Heart right ventricle (tissue), 16 donors: ENCODE data around the gene TTC19. TPM values are rescaled to one million over a fixed set of nuclear protein-coding genes. Genes with fewer than 3 reads are reported as not detected.

Experiments used
- ATAC-seq, 8 donors: fragments of 200-7000 bp; cut with Tn5 transposase; one replicate each; pipeline ENCODE4 v1.9.1; 2020; ENCODE audit warnings: mild to moderate bottlenecking in 8 of 8, moderate library complexity in 8 of 8, moderate number of reproducible peaks in 1 of 8
- DNase-seq, 2 donors: peaks; one replicate each; pipeline ENCODE4 v3.0.0-alpha.2; 2020
- H3K27ac ChIP-seq, 10 donors: fragments of 200-600 bp; sonication (generic) in 2 of 10; one replicate each; pipeline versions ENCODE4 v1.5.0 to v1.8.0; 2020 to 2022; ENCODE audit warnings: mild to moderate bottlenecking in 3 of 10
- H3K27me3 ChIP-seq, 7 donors: fragments of 200-600 bp; one replicate each; pipeline ENCODE4 v1.8.0; 2021 to 2022; ENCODE audit warnings: mild to moderate bottlenecking in 2 of 7
- H3K36me3 ChIP-seq, 9 donors: fragments of 200-600 bp; sonication (generic) in 1 of 9; one replicate each; pipeline versions ENCODE4 v1.5.0 to v1.8.0; 2020 to 2022; ENCODE audit warnings: mild to moderate bottlenecking in 2 of 9
- H3K4me1 ChIP-seq, 9 donors: fragments of 200-600 bp; sonication (generic) in 1 of 9; one replicate each; pipeline versions ENCODE4 v1.5.0 to v1.8.0; 2020 to 2022; ENCODE audit warnings: mild to moderate bottlenecking in 4 of 9
- H3K4me3 ChIP-seq, 10 donors: fragments of 200-600 bp; sonication (generic) in 2 of 10; one replicate each; pipeline versions ENCODE4 v1.5.0 to v1.8.0; 2020 to 2022; ENCODE audit warnings: mild to moderate bottlenecking in 7 of 10, moderate library complexity in 2 of 10
- H3K9me3 ChIP-seq, 11 donors: fragments of 200-600 bp in 10 of 11; sonication (generic) in 2 of 11; one replicate each; pipeline versions ENCODE4 v1.5.0 to v1.8.0; 2013 to 2022; ENCODE audit warnings: mild to moderate bottlenecking in 2 of 11, control low read depth in 1 of 11, moderate library complexity in 1 of 11
- WGBS, 2 donors: extraction: QIAGEN DNeasy Blood & Tissue Kit; methylation state at CpG; one replicate each; pipeline ENCODE4 v1.1.7; 2013; ENCODE audit warnings: inconsistent platforms in 1 of 2; 5-methylcytosine and 5-hydroxymethylcytosine counted together
- intact Hi-C, 10 donors: fragments of 100-400 bp; cut with DNase I; formaldehyde crosslinking; loops; one replicate each; pipeline versions ENCODE4 v1.11.1 to v1.14.2; 2022
- polyA plus RNA-seq, 2 donors: library from polyadenylated mRNA; stranded (reverse); fragments of 200-250 nt; gene quantifications; one replicate each; pipeline ENCODE4 v1.2.3, GENCODE V29; 2013
- total RNA-seq, 10 donors: library from RNA; stranded (reverse); fragmentation: NEBNext Ultra II Directional in 3 of 10; extraction: Animal tissue kit (Norgen Biotek cat#: 25700) in 3 of 10; gene quantifications; one replicate each; pipeline versions ENCODE4 v1.2.1 to v1.2.4, GENCODE V29; 2021 to 2023
- TF ChIP-seq, protein P1 (sequence below), 9 donors: fragments of 200-600 bp; sonication (generic) in 2 of 9; IDR thresholded peaks; one replicate each; pipeline versions ENCODE4 v1.5.0 to v1.8.0; 2021 to 2022; ENCODE audit warnings: antibody characterized with exemption in 9 of 9, mild to moderate bottlenecking in 5 of 9, moderate library complexity in 1 of 9
- donor health status: Arrhythmogenic right ventricular cardiomyopathy.
- donor health status: ischemic (EF 13 %, LVEDD 7.1; RV severe dilation, severe dysfunction).
- donor health status: healthy with polysubstance abuse.
- donor health status: DM: no; HTN: yes; CAD: no.
- donor health status: DM: no; HTN: no; CAD: no.
- donor health status: ischemic (EF 25% LVEDD 6.9; RV normal size, moderate dysfunction).
- donor health status: ischemic (EF 25% LVEDD 5.7; RV mildly dilated, moderate dysfunction).
- donor health status: healthy.
- donor health status: DM: yes; HTN: yes; CAD: no.
- donor health status: Ischemic cardiomyopathy.
- donor health status: ischemic (EF 35%, LVEDD 5.7; RV mildly dilated, moderate dysfunction).
- donor health status: nonischemic (EF 11% LVEDD 7.7; RV severe dilation, severe dysfunction).
- donor health status: DM: yes; HTN: yes; CAD: no.
- donor health status: PGD.
- donor health status: ischemic (EF 29% LVEDD 5.4; RV normal size, mild dysfunction).
- donor health status: nonischemic (EF 23%, LVEDD 6.1; RV moderate dilation, normal function).

The TTC19 gene
- total and polyA plus RNA-seq, 12 donors = 10.8 to 41.1 (median 26.7) TPM

DNA sequence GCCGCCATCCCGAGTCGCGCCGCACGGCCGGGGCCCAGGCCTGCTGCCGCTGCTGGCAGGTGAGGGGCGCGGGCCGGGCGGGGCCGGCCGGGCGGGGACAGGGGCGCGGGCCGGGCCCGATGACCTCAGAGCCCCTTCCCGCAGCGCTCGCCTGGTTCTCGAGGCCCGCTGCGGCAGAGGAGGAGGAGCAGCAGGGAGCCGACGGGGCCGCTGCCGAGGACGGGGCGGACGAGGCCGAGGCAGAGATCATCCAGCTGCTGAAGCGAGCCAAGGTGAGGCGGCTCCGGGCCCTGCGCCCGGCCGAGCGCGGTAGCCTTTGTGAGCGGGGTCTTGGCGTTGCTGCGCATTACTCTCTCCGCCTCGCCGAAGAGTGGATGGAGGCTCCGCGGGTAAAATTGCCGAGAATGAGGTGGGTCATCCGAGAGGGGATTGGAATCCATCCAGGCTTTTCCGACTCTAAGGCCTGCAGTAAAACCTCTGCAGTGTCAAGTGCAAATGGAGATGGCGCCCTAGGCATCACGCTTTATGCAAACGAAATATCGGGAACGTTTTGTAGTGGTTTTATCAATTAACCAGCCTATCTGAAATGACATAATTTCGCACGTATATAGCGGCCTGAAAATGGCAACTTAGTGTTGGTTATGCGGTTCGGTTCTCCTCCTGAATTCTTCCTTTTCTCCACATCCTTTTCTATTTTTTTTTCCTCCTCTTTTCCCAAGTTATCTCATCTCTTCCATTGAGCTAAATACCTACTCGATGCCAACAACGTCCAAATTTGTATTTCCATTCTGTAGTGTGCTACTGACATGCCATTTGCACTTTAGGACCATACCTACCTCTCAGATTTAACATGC, 577 bp downstream of the TTC19 start:
- intact Hi-C loops = loop anchor here in 7 of 10 donors (2.0 to 10.0 kb wide), 4 partner anchors 53 to 173 kb away; partner anchors contain the start of gene ADORA2B (in 4 of the 7)
- H3K36me3 ChIP-seq = peaks cover 0 to 60% (median 35%) of the 10 kb centered on the region in 9 donors
- TF ChIP-seq, protein P1, sequence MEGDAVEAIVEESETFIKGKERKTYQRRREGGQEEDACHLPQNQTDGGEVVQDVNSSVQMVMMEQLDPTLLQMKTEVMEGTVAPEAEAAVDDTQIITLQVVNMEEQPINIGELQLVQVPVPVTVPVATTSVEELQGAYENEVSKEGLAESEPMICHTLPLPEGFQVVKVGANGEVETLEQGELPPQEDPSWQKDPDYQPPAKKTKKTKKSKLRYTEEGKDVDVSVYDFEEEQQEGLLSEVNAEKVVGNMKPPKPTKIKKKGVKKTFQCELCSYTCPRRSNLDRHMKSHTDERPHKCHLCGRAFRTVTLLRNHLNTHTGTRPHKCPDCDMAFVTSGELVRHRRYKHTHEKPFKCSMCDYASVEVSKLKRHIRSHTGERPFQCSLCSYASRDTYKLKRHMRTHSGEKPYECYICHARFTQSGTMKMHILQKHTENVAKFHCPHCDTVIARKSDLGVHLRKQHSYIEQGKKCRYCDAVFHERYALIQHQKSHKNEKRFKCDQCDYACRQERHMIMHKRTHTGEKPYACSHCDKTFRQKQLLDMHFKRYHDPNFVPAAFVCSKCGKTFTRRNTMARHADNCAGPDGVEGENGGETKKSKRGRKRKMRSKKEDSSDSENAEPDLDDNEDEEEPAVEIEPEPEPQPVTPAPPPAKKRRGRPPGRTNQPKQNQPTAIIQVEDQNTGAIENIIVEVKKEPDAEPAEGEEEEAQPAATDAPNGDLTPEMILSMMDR (IDR thresholded peaks at IDR 0.05) = no peak
- ATAC-seq = peak in 6 of 8 donors; percentile 1 to 52 (median 12)
- H3K4me3 ChIP-seq = peak overlapping the region; percentile 70 to 95 (median 84)
- peak overlapping the region; percentile 85 to 97 (median 94) for H3K27ac ChIP-seq
- no peaks in the 10 kb centered on the region for H3K27me3 ChIP-seq
- peaks cover 0 to 3% (median 0%) of the 10 kb centered on the region in 11 donors for H3K9me3 ChIP-seq
- peaks cover 0 to 71% (median 50%) of the 10 kb centered on the region in 9 donors for H3K4me1 ChIP-seq
- WGBS, 2 donors = 1 to 2% methylated on average over 63 to 64 of the region's 64 CpGs
- DNase-seq = peak; percentile 26 to 50

DNA sequence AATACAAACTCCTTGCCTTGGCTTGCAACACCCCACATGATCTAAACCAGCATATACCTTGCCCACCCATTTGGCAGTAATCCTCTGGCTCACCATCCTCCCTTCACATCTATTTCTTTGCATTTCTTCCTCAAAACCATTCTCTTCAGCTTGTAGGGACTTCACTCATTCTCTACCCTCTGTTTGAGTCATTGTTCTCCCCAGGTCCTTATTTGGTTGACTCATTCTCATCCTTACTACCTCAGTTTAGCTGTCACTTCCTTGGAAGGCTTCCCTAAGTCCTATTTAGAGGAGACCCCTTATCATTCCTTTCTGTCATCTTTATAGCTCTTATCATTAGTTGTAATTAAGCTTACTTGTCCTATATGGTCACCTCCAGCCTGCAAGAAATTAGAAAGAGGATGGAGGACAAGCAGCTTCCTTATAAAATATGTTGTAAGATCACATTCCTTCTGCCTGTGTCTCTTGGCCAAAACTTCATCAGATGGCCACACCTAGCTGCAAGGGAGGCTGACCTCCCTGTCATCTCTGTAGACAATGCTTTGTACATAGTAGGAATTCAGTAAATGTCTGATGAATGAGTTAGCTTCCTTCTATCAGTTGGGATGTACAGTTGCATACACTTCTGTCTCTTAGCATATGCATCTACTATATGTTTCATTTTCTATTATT, 1.7 kb downstream of the TTC19 start:
- TF ChIP-seq, protein P1 (IDR thresholded peaks at IDR 0.05) = no peak
- H3K27me3 ChIP-seq = no peaks in the 10 kb centered on the region
- DNase-seq = no peak
- intact Hi-C loops = no loop called here
- no peak for ATAC-seq
- H3K9me3 ChIP-seq = peaks cover 0 to 3% (median 0%) of the 10 kb centered on the region in 11 donors
- H3K36me3 ChIP-seq = peaks cover 0 to 61% (median 45%) of the 10 kb centered on the region in 9 donors
- peak overlapping the region in 2 of 10 donors; percentile 85 to 93 for H3K27ac ChIP-seq
- H3K4me3 ChIP-seq = peak overlapping the region; percentile 70 to 95 (median 84)
- H3K4me1 ChIP-seq = peaks cover 0 to 73% (median 43%) of the 10 kb centered on the region in 9 donors

DNA sequence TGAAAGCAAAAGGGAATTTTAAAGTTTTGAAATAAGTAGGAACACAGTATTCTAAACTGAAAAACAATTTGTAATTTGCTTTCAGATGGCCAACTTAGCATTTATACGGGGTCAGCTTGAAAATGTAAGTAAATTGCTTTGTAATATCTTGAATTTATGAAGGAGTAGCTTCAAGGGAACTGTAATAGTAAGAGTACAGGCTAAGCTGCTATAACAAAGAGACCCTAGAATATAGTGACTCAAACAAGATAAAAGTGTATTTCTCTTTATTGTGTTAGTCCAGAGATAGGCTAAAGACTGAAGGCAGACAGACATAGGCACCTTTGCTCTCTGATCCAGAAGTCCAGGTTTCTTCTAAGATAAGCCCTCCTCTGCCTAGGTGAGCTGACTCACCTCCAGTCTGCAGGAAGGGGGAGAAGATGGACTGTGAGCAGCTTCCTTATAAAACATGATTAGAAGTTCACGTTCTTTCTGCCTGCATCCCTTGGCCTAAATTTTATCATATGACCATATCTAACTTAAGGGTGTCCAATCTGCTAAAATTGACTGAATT, 3.2 kb downstream of the TTC19 start:
- Histone ChIP-seq H3K27ac (peak overlapping the region in 7 of 10 donors; percentile 21 to 83 (median 62)), H3K4me1 (peaks cover 0 to 68% (median 40%) of the 10 kb centered on the region in 9 donors), H3K4me3 (no peak overlapping the region), H3K27me3 (no peaks in the 10 kb centered on the region), H3K9me3 (peaks cover 0 to 3% (median 0%) of the 10 kb centered on the region in 11 donors), H3K36me3 (peaks cover 0 to 69% (median 60%) of the 10 kb centered on the region in 9 donors)
- intact Hi-C loops = no loop called here
- DNase-seq (no peak), ATAC-seq (no peak)
- 92 to 96% methylated on average over 2 of the region's 2 CpGs for WGBS, 2 donors
- TF ChIP-seq, protein P1 (IDR thresholded peaks at IDR 0.05) = no peak

DNA sequence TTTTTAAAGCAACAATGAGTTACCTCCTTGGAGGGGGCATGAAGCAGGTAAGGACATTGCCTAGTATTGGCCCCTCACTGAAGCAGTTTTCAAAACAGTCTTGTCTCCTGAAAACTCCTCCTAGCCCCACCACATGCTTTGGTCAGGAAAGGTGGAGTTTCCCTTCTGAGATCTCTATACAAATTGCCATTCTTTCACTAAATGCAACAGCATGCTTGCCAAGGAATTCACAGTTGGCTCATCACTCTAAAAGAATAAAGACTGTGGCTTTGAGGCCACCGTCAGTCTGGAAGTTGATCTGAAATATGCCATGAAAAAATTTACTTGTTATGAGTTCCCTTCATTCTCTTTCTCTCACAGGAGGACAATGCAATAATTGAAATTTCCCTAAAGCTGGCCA, 4.2 kb downstream of the TTC19 start:
- Histone ChIP-seq H3K4me3 (no peak overlapping the region), H3K4me1 (peaks cover 0 to 57% (median 30%) of the 10 kb centered on the region in 9 donors), H3K27ac (peak overlapping the region; percentile 37 to 83 (median 58)), H3K9me3 (peaks cover 0 to 3% (median 0%) of the 10 kb centered on the region in 11 donors), H3K36me3 (peaks cover 0 to 79% (median 70%) of the 10 kb centered on the region in 9 donors), H3K27me3 (no peaks in the 10 kb centered on the region)
- ATAC-seq = peak in 1 of 8 donors; percentile 2
- intact Hi-C loops = no loop called here
- TF ChIP-seq, protein P1 (IDR thresholded peaks at IDR 0.05) = no peak
- peak in 1 of 2 donors; percentile 24 for DNase-seq
- 66 to 70% methylated on average over 1 of the region's 1 CpG for WGBS, 2 donors
